DMS 273 (cell line): ENCODE results near the gene NMT1.
A peak's percentile ranks its signal among the peaks of the same experiment; 100 is the strongest.

Source experiments
- DNase-seq: peaks from one replicate; lab custom pipeline; 2025; ENCODE audit not compliant: unreplicated experiment; lab: John Stamatoyannopoulos, UW

NMT1 gene

GRCh38 chr17:45077643-45078042, 16.5 kb downstream of the NMT1 start:
- no peak for DNase-seq

- no peak for DNase-seq
These were observed 20.1 kb downstream of the NMT1 start for GRCh38 chr17:45081047-45081703.

GRCh38 chr17:45086391-45086790, 25.3 kb downstream of the NMT1 start:
- no peak for DNase-seq

- DNase-seq: no peak
These were observed 25.9 kb downstream of the NMT1 start for GRCh38 chr17:45086865-45087503.

GRCh38 chr17:45087504-45087975, 26.4 kb downstream of the NMT1 start:
- no peak for DNase-seq

GRCh38 chr17:45087978-45088377, 26.9 kb downstream of the NMT1 start:
- DNase-seq: no peak

GRCh38 chr17:45088741-45089140, 27.6 kb downstream of the NMT1 start:
- DNase-seq: no peak

GRCh38 chr17:45090711-45091110, 29.6 kb downstream of the NMT1 start:
- no peak for DNase-seq

GRCh38 chr17:45091778-45092425, 30.8 kb downstream of the NMT1 start:
- no peak for DNase-seq

GRCh38 chr17:45092911-45093430, 31.9 kb downstream of the NMT1 start:
- no peak for DNase-seq

GRCh38 chr17:45093444-45094110, 32.5 kb downstream of the NMT1 start:
- no peak for DNase-seq

GRCh38 chr17:45096141-45096540, 35.0 kb downstream of the NMT1 start:
- peak; percentile 64 for DNase-seq

- DNase-seq: no peak
These were observed 35.8 kb downstream of the NMT1 start for GRCh38 chr17:45096926-45097325.

- peak; percentile 96 for DNase-seq
These were observed 37.2 kb downstream of the NMT1 start for GRCh38 chr17:45098081-45098868.

- DNase-seq: peak; percentile 94
These were observed 37.9 kb downstream of the NMT1 start for GRCh38 chr17:45098869-45099616.

- DNase-seq: no peak
These were observed 40.4 kb downstream of the NMT1 start for GRCh38 chr17:45101546-45101882.

GRCh38 chr17:45101883-45102811, 41.0 kb downstream of the NMT1 start:
- DNase-seq: no peak

GRCh38 chr17:45102856-45103255, 41.7 kb downstream of the NMT1 start:
- no peak for DNase-seq

GRCh38 chr17:45103269-45103795, 42.2 kb downstream of the NMT1 start:
- no peak for DNase-seq
